ENCODE measurements around the gene AKAP5.

AKAP5 gene

GRCh38 chr14:64465191-64465822 is at the start of gene AKAP5:
Gene AKAP5, plus strand, starts transcription at chr14:64465499. Its CDS starts 2,896 bp downstream, at chr14:64468395.
- DNase-seq: peak; percentile 63

GRCh38 chr14:64416348-64416932 is 48.9 kb upstream of the AKAP5 start:
- no peak for DNase-seq

- peak; percentile 49 for DNase-seq
These were observed 48.1 kb upstream of the AKAP5 start for GRCh38 chr14:64417055-64417770.

- no peak for DNase-seq
These were observed 47.6 kb upstream of the AKAP5 start for GRCh38 chr14:64417771-64418125.

- no peak for DNase-seq
These were observed 46.3 kb upstream of the AKAP5 start for GRCh38 chr14:64419003-64419402.

- DNase-seq: no peak
These were observed 44.1 kb upstream of the AKAP5 start for GRCh38 chr14:64421166-64421565.

- no peak for DNase-seq
These were observed 43.3 kb upstream of the AKAP5 start for GRCh38 chr14:64422005-64422404.

- DNase-seq: no peak
These were observed 42.5 kb upstream of the AKAP5 start for GRCh38 chr14:64422756-64423155.

GRCh38 chr14:64423987-64424386 is 41.3 kb upstream of the AKAP5 start:
- DNase-seq: no peak

GRCh38 chr14:64434528-64434927 is 30.8 kb upstream of the AKAP5 start:
- no peak for DNase-seq

- no peak for DNase-seq
These were observed 27.0 kb upstream of the AKAP5 start for GRCh38 chr14:64438181-64438841.

- DNase-seq: no peak
These were observed 26.2 kb upstream of the AKAP5 start for GRCh38 chr14:64439141-64439540.

- DNase-seq: no peak
These were observed 24.8 kb upstream of the AKAP5 start for GRCh38 chr14:64440494-64440893.

- DNase-seq: peak; percentile 83
These were observed 22.9 kb upstream of the AKAP5 start for GRCh38 chr14:64442300-64442988.

- no peak for DNase-seq
These were observed 21.2 kb upstream of the AKAP5 start for GRCh38 chr14:64444140-64444539.

- DNase-seq: no peak
These were observed 20.1 kb upstream of the AKAP5 start for GRCh38 chr14:64444984-64445845.

GRCh38 chr14:64447876-64448670 is 17.2 kb upstream of the AKAP5 start:
- no peak for DNase-seq

GRCh38 chr14:64450255-64450654 is 15.0 kb upstream of the AKAP5 start:
- DNase-seq: no peak

GRCh38 chr14:64454671-64455070 is 10.6 kb upstream of the AKAP5 start:
- DNase-seq: no peak

- no peak for DNase-seq
These were observed 5.7 kb upstream of the AKAP5 start for GRCh38 chr14:64459405-64460136.

GRCh38 chr14:64461221-64461620 is 4.1 kb upstream of the AKAP5 start:
- no peak for DNase-seq
